Measurements from ENCODE around the gene AKNA. TPM values are rescaled to one million over a fixed set of nuclear protein-coding genes. Genes with fewer than 3 reads are reported as not detected.

The AKNA gene
- total and polyA plus RNA-seq, 2 donors (not counting 1 experiment from before 2014, with no cell fraction given), result 178 to 407 TPM

DNA sequence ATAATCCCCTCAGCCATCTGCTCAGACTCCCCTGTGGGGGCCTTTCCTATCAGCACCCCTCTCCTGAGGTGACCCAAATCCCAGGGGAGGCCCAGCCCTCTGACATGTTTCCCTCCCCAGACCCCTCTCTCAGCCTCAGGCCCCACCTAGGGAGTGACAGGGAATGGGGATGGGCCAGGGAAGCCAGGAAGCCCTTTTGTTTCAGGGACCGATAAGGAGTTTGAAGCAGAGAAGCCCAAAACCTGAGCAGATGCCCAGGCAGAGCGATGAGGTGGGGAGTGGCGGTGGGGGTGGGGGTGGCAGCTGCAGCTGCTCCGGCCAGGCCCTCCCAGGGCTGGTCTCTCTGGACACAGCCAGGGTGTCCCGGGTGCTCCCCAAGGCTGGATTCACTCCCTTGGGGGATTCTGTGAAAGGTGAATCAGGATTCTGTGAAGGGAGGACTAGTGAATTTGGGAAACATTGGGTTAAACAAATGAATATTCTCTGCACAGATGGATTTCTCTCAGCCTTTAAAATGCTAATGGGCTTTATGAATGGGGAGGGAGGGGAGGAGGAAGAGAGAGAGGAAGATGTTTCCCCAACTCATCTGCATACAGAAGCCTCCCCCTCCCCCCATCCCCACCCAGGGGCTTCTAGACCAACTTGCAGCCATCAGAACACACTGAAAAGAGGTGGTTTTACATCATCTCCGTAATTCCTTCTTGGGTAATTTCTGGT lies 17.4 kb downstream of the AKNA start:
- peaks cover 52% of the 10 kb centered on the region for H3K79me2 ChIP-seq (ENCODE audit: control insufficient read depth, insufficient read depth, low read length)
- intact Hi-C loops (cut with micrococcal nuclease), result loop anchor here (5.0 kb wide), 1 partner anchor 82 kb away; no protein-coding TSS in a partner anchor
- ATAC-seq (ENCODE audit: low read depth), result no peak
- no peak for DNase-seq
- 13% methylated on average over 5 of the region's 6 CpGs for WGBS (ENCODE audit: insufficient coverage)
- Mint-ChIP-seq H3K4me1 (peaks cover 95% of the 10 kb centered on the region), H3K27ac (peak overlapping the region; percentile 97), H3K4me3 (peak overlapping the region; percentile 60), H3K9me3 (ENCODE audit: insufficient read depth) (no peaks in the 10 kb centered on the region), H3K27me3 (no peaks in the 10 kb centered on the region)
- H3K9me3 ChIP-seq (ENCODE audit: control extremely low read depth in 1 of 3, control insufficient read depth in 2 of 3, insufficient read depth in 1 of 3, low read length in 2 of 3), result no peaks in the 10 kb centered on the region
- H2AFZ ChIP-seq (ENCODE audit: insufficient read depth, low read depth, low read length, poor library complexity, severe bottlenecking), result no peak overlapping the region
- H3K4me1 ChIP-seq (ENCODE audit: control insufficient read depth in 2 of 2, insufficient read depth in 2 of 2, low read length in 2 of 2), result peaks cover 96 to 99% of the 10 kb centered on the region in 2 donors
- ChIA-PET CTCF (interaction anchor here (1.6 to 5.6 kb wide), 2 partner anchors 15 to 25 kb away, joined by 5 to 85 read pairs; partner anchors contain the start of gene AKNA), POLR2A (interaction anchor here (0.6 to 8.6 kb wide), 3 partner anchors 17 to 34 kb away, joined by 7 to 135 read pairs (median 108); partner anchors contain the start of gene AKNA)
- no peak overlapping the region for H3K4me3 ChIP-seq (ENCODE audit: control extremely low read depth in 1 of 5, extremely low read depth in 1 of 5, insufficient read depth in 1 of 5, low read depth in 2 of 5, low read length in 4 of 5)
- no peaks in the 10 kb centered on the region for H3K27me3 ChIP-seq (replicated peaks in 1 of 4; ENCODE audit: control extremely low read depth in 1 of 4, control insufficient read depth in 3 of 4, insufficient read depth in 4 of 4, low read length in 3 of 4)
- peak overlapping the region; percentile 6 for H3K9ac ChIP-seq (ENCODE audit: low read length)
- TF ChIP-seq EZH2 (IDR thresholded peaks at IDR 0.05; ENCODE audit: borderline replicate concordance, insufficient read depth, low read depth, low read length, poor library complexity, severe bottlenecking), result no peak
- TF ChIP-seq, protein P1, sequence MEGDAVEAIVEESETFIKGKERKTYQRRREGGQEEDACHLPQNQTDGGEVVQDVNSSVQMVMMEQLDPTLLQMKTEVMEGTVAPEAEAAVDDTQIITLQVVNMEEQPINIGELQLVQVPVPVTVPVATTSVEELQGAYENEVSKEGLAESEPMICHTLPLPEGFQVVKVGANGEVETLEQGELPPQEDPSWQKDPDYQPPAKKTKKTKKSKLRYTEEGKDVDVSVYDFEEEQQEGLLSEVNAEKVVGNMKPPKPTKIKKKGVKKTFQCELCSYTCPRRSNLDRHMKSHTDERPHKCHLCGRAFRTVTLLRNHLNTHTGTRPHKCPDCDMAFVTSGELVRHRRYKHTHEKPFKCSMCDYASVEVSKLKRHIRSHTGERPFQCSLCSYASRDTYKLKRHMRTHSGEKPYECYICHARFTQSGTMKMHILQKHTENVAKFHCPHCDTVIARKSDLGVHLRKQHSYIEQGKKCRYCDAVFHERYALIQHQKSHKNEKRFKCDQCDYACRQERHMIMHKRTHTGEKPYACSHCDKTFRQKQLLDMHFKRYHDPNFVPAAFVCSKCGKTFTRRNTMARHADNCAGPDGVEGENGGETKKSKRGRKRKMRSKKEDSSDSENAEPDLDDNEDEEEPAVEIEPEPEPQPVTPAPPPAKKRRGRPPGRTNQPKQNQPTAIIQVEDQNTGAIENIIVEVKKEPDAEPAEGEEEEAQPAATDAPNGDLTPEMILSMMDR (IDR thresholded peaks at IDR 0.05), result no peak
- peaks cover 2 to 81% of the 10 kb centered on the region in 2 experiments for H3K36me3 ChIP-seq (replicated peaks in 1 of 2; ENCODE audit: control extremely low read depth in 1 of 2, control insufficient read depth in 1 of 2, extremely low read depth in 1 of 2, insufficient read depth in 2 of 2, low read length in 1 of 2)
- peak overlapping the region; percentile 75 for H3K4me2 ChIP-seq (replicated peaks; ENCODE audit: low read depth, low read length, poor library complexity, severe bottlenecking)
- H4K20me1 ChIP-seq (ENCODE audit: control insufficient read depth, insufficient read depth, low read length, poor library complexity, severe bottlenecking), result no peaks in the 10 kb centered on the region
- H3K27ac ChIP-seq (ENCODE audit: low read length in 2 of 2), result peak overlapping the region; percentile 92 to 95
